Measurements from ENCODE around the gene ZNF454.

ZNF454 gene

GRCh38 chr5:178940569-178941360 is at the start of gene ZNF454:
ZNF454 (plus strand) TSS chr5:178941198; CDS start chr5:178942792, 1,594 bp downstream.
- H3K27ac ChIP-seq: no peak within 1 kb of the TSS
- no peak for TF ChIP-seq ZFX (IDR thresholded peaks at IDR 0.05; ENCODE audit: borderline replicate concordance)
- no peak for TF ChIP-seq CTCF (IDR thresholded peaks at IDR 0.05)

GRCh38 chr5:178895615-178896571 is 45.1 kb upstream of the ZNF454 start, which contains the start of gene ZFP2:
ZFP2 (plus strand) TSS chr5:178895913; CDS start chr5:178931314, 35,401 bp downstream.
- H3K27ac ChIP-seq: 0 out of 2 replicates have a peak within 1 kb of the TSS, but pooled peaks have one; percentile 8
- TF ChIP-seq CTCF (IDR thresholded peaks at IDR 0.05) (no peak), ZFX (IDR thresholded peaks at IDR 0.05; ENCODE audit: borderline replicate concordance) (no peak)

- TF ChIP-seq ZFX (IDR thresholded peaks at IDR 0.05; ENCODE audit: borderline replicate concordance) (no peak), CTCF (IDR thresholded peaks at IDR 0.05) (no peak)
Measured at GRCh38 chr5:178899289-178899688, 41.7 kb upstream of the ZNF454 start.

GRCh38 chr5:178902849-178903248 is 38.1 kb upstream of the ZNF454 start:
- TF ChIP-seq ZFX (IDR thresholded peaks at IDR 0.05; ENCODE audit: borderline replicate concordance) (no peak), CTCF (IDR thresholded peaks at IDR 0.05) (no peak)
- no peak overlapping the region for H3K27ac ChIP-seq

More at GRCh38 chr5:178899289-178899688, 41.7 kb upstream of the ZNF454 start:
- H3K27ac ChIP-seq: no peak overlapping the region

- no peak for TF ChIP-seq CTCF (IDR thresholded peaks at IDR 0.05)
- TF ChIP-seq ZFX (IDR thresholded peaks at IDR 0.05; ENCODE audit: borderline replicate concordance): no peak
Measured at GRCh38 chr5:178931846-178932760, 8.9 kb upstream of the ZNF454 start.

GRCh38 chr5:178941361-178941760 is 363 bp downstream of the ZNF454 start:
- no peak overlapping the region for H3K27ac ChIP-seq
- no peak for TF ChIP-seq ZFX (IDR thresholded peaks at IDR 0.05; ENCODE audit: borderline replicate concordance)
- no peak for TF ChIP-seq CTCF (IDR thresholded peaks at IDR 0.05)

More at GRCh38 chr5:178931846-178932760, 8.9 kb upstream of the ZNF454 start:
- H3K27ac ChIP-seq: no peak overlapping the region

Measured in 22Rv1 (cell line).